Thyroid gland (tissue), 4 donors: ENCODE data around the gene RABL6. TPM values are rescaled to one million over a fixed set of nuclear protein-coding genes. Genes with fewer than 3 reads are reported as not detected.

ENCODE experiments used
- DNase-seq, 2 donors: peaks; one replicate each; pipeline ENCODE4 v3.0.0-alpha.2; 2019
- H3K27ac ChIP-seq, 3 donors: fragments of 200-600 bp; sonication (generic); 1 replicate in 2 of 3; 2 replicates in 1 of 3; pipeline ENCODE4 v1.5.1; 2016 to 2019; ENCODE audit warnings: mild to moderate bottlenecking in 1 of 3, moderate library complexity in 1 of 3
- H3K27me3 ChIP-seq: fragments of 200-600 bp; sonication (generic); one replicate; pipeline ENCODE4 v1.5.1; 2019
- H3K36me3 ChIP-seq, 2 donors: fragments of 200-600 bp; sonication (generic); one replicate each; pipeline ENCODE4 v1.5.1; 2016 to 2019
- H3K4me1 ChIP-seq, 2 donors: fragments of 200-600 bp; sonication (generic); one replicate each; pipeline ENCODE4 v1.5.1; 2017 to 2019
- H3K4me3 ChIP-seq, 3 donors: fragments of 200-600 bp; sonication (generic); replicated peaks in 1 of 3; 1 replicate in 2 of 3; 2 replicates in 1 of 3; pipeline ENCODE4 v1.5.1; 2016; ENCODE audit warnings: mild to moderate bottlenecking in 1 of 3
- H3K9me3 ChIP-seq: fragments of 200-600 bp; sonication (generic); one replicate; pipeline ENCODE4 v1.5.1; 2017
- POLR2A ChIP-seq, 2 donors: fragments of 450-650 bp; IDR thresholded peaks; one replicate each; pipeline ENCODE4 v1.6.1; 2017; ENCODE audit warnings: antibody characterized with exemption in 2 of 2, mild to moderate bottlenecking in 2 of 2, moderate library complexity in 1 of 2
- WGBS, 2 donors: methylation state at CpG; one replicate each; pipeline ENCODE4 v1.1.5; 2017; 5-methylcytosine and 5-hydroxymethylcytosine counted together
- intact Hi-C: fragments of 100-400 bp; cut with DNase I; formaldehyde crosslinking; loops from one replicate; pipeline ENCODE4 v1.15.1; 2023
- total RNA-seq, 4 donors: library from RNA; depleted of rRNA; stranded (reverse); fragments of >200 nt; gene quantifications; one replicate each; pipeline ENCODE4 v1.2.3, GENCODE V29; 2016
- TF ChIP-seq, protein P1 (sequence below), 6 experiments: fragments of 200-600 bp in 3 of 6; fragments of 450-650 bp in 3 of 6; sonication (generic) in 3 of 6; IDR thresholded peaks; one replicate each; pipeline ENCODE4 v1.5.1; 2016 to 2019; ENCODE audit warnings: antibody characterized with exemption in 6 of 6, mild to moderate bottlenecking in 2 of 6, inconsistent platforms in 1 of 6, moderate library complexity in 1 of 6

RABL6 gene
- total RNA-seq, 4 donors from 2014 or later = 59.8 to 84.0 (median 62.2) TPM

GRCh38 chr9:136790640-136791515 is 16.9 kb upstream of the RABL6 start, which contains the start of gene TMEM141:
TMEM141 (plus strand) TSS chr9:136791344; CDS start chr9:136791371, 27 bp downstream.
- 0 to 7% methylated on average over 6 to 12 of the region's 70 CpGs for WGBS, 2 donors
- H3K27ac ChIP-seq = peak within 1 kb of the TSS; percentile 86 to 90 (median 87)
- H3K36me3 ChIP-seq = no peaks in the 10 kb centered on the region
- no peaks in the 10 kb centered on the region for H3K27me3 ChIP-seq
- no peaks in the 10 kb centered on the region for H3K9me3 ChIP-seq
- H3K4me1 ChIP-seq = peaks cover 13 to 25% of the 10 kb centered on the region in 2 donors
- peak within 1 kb of the TSS in 2 of 3 donors; percentile 57 for H3K4me3 ChIP-seq
- TF ChIP-seq, protein P1, sequence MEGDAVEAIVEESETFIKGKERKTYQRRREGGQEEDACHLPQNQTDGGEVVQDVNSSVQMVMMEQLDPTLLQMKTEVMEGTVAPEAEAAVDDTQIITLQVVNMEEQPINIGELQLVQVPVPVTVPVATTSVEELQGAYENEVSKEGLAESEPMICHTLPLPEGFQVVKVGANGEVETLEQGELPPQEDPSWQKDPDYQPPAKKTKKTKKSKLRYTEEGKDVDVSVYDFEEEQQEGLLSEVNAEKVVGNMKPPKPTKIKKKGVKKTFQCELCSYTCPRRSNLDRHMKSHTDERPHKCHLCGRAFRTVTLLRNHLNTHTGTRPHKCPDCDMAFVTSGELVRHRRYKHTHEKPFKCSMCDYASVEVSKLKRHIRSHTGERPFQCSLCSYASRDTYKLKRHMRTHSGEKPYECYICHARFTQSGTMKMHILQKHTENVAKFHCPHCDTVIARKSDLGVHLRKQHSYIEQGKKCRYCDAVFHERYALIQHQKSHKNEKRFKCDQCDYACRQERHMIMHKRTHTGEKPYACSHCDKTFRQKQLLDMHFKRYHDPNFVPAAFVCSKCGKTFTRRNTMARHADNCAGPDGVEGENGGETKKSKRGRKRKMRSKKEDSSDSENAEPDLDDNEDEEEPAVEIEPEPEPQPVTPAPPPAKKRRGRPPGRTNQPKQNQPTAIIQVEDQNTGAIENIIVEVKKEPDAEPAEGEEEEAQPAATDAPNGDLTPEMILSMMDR (IDR thresholded peaks at IDR 0.05) = no peak
- peak; percentile 55 to 94 for TF ChIP-seq POLR2A (IDR thresholded peaks at IDR 0.05)
- DNase-seq = peak; percentile 100
- intact Hi-C loops = no loop called here

GRCh38 chr9:136791516-136792276 is 16.1 kb upstream of the RABL6 start:
- Histone ChIP-seq H3K4me3 (peak overlapping the region in 2 of 3 donors; percentile 57), H3K27me3 (no peaks in the 10 kb centered on the region), H3K4me1 (peaks cover 13 to 27% of the 10 kb centered on the region in 2 donors), H3K27ac (peak overlapping the region; percentile 86 to 90 (median 87)), H3K9me3 (no peaks in the 10 kb centered on the region), H3K36me3 (no peaks in the 10 kb centered on the region)
- 8 to 16% methylated on average over 5 to 6 of the region's 29 CpGs for WGBS, 2 donors
- no peak for TF ChIP-seq POLR2A (IDR thresholded peaks at IDR 0.05)
- TF ChIP-seq, protein P1 (IDR thresholded peaks at IDR 0.05) = peak; percentile 90 to 96 (median 94)
- intact Hi-C loops = no loop called here
- DNase-seq = peak; percentile 80 to 81

DNA sequence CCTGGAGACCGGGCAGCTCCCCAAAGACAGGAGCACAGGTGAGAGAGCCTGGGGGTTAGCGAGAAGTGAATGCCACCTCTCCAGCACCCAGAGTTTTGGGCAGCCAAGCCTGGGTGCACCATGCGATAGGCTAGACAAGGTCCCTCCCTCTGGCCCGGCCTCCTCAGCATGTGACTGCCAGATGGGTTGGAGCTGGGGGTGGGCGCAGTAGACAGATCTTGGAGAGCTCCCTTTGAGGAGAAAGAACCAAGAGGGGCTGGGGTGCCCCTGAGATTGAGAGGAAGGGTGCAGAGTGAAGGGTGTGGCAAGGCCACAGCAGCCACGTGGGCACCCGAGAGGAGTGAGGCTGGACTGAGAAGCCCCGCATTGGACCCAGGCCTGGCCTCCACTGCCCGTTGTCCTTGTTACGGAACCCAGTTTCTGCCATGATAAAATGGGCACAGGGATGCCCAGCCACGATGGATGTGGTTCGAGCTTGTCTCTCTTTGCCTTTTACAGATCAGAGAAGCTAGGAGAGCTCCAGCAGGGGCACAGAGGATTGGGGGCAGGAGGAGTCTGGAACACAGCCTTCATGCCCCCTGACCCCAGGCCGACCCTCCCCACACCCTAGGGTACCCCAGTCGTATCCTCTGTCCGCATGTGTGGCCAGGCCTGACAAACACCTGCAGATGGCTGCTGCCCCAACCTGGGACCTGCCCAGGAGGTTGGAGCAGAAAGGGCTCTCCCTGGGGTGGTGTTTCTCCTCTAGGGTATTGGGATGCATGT is 15.2 kb upstream of the RABL6 start:
- intact Hi-C loops = no loop called here
- WGBS, 2 donors = 86 to 91% methylated on average over 12 to 15 of the region's 15 CpGs
- Histone ChIP-seq H3K9me3 (no peaks in the 10 kb centered on the region), H3K4me3 (peak overlapping the region in 1 of 3 donors; percentile 57), H3K27me3 (no peaks in the 10 kb centered on the region), H3K4me1 (peaks cover 13 to 27% of the 10 kb centered on the region in 2 donors), H3K36me3 (no peaks in the 10 kb centered on the region), H3K27ac (peak overlapping the region in 2 of 3 donors; percentile 87 to 90)
- peak in 1 of 2 donors; percentile 21 for DNase-seq
- TF ChIP-seq POLR2A (IDR thresholded peaks at IDR 0.05) = no peak
- TF ChIP-seq, protein P1 (IDR thresholded peaks at IDR 0.05) = no peak

- no peak overlapping the region for H3K4me3 ChIP-seq
- intact Hi-C loops = no loop called here
- peaks cover 13 to 24% of the 10 kb centered on the region in 2 donors for H3K4me1 ChIP-seq
- peak in 1 of 2 donors; percentile 6 for DNase-seq
- WGBS, 2 donors = 89 to 91% methylated on average over 15 to 16 of the region's 17 CpGs
- H3K36me3 ChIP-seq = no peaks in the 10 kb centered on the region
- no peaks in the 10 kb centered on the region for H3K27me3 ChIP-seq
- H3K27ac ChIP-seq = no peak overlapping the region
- no peaks in the 10 kb centered on the region for H3K9me3 ChIP-seq
- TF ChIP-seq, protein P1 (IDR thresholded peaks at IDR 0.05) = no peak
- TF ChIP-seq POLR2A (IDR thresholded peaks at IDR 0.05) = no peak
These were observed 14.4 kb upstream of the RABL6 start for GRCh38 chr9:136793086-136793946.
